Measurements from ENCODE around the gene PIMREG.

The PIMREG gene

GRCh38 chr17:6461792-6462524 is 17.7 kb downstream of the PIMREG start:
- no peak for DNase-seq (ENCODE audit: low read depth in 2 of 2)

GRCh38 chr17:6462692-6463091 is 18.4 kb downstream of the PIMREG start:
- DNase-seq (ENCODE audit: low read depth in 2 of 2), result no peak

- DNase-seq (ENCODE audit: low read depth in 2 of 2), result no peak
These were observed 19.6 kb downstream of the PIMREG start for GRCh38 chr17:6463616-6464445.

GRCh38 chr17:6464446-6465041 is 20.3 kb downstream of the PIMREG start:
- no peak for DNase-seq (ENCODE audit: low read depth in 2 of 2)

- no peak for DNase-seq (ENCODE audit: low read depth in 2 of 2)
These were observed 21.1 kb downstream of the PIMREG start for GRCh38 chr17:6465206-6466003.

GRCh38 chr17:6467567-6467966 is 23.3 kb downstream of the PIMREG start:
- DNase-seq (ENCODE audit: low read depth in 2 of 2), result no peak

- DNase-seq (ENCODE audit: low read depth in 2 of 2), result no peak
These were observed 24.0 kb downstream of the PIMREG start for GRCh38 chr17:6468051-6468790.

- no peak for DNase-seq (ENCODE audit: low read depth in 2 of 2)
These were observed 26.0 kb downstream of the PIMREG start for GRCh38 chr17:6470146-6470718.

- no peak for DNase-seq (ENCODE audit: low read depth in 2 of 2)
These were observed 26.7 kb downstream of the PIMREG start for GRCh38 chr17:6470751-6471521.

GRCh38 chr17:6471531-6472465 is 27.5 kb downstream of the PIMREG start:
- DNase-seq (ENCODE audit: low read depth in 2 of 2), result no peak

GRCh38 chr17:6472517-6472916 is 28.3 kb downstream of the PIMREG start:
- DNase-seq (ENCODE audit: low read depth in 2 of 2), result no peak

GRCh38 chr17:6473128-6473767 is 29.0 kb downstream of the PIMREG start:
- peak; percentile 43 to 56 for DNase-seq (ENCODE audit: low read depth in 2 of 2)

- DNase-seq (ENCODE audit: low read depth in 2 of 2), result no peak
These were observed 30.1 kb downstream of the PIMREG start for GRCh38 chr17:6474376-6474775.

GRCh38 chr17:6474906-6475305 is 30.7 kb downstream of the PIMREG start:
- DNase-seq (ENCODE audit: low read depth in 2 of 2), result no peak

GRCh38 chr17:6475411-6475810 is 31.2 kb downstream of the PIMREG start:
- no peak for DNase-seq (ENCODE audit: low read depth in 2 of 2)

GRCh38 chr17:6476076-6476809 is 32.0 kb downstream of the PIMREG start:
- DNase-seq (ENCODE audit: low read depth in 2 of 2), result no peak

- no peak for DNase-seq (ENCODE audit: low read depth in 2 of 2)
These were observed 32.5 kb downstream of the PIMREG start for GRCh38 chr17:6476810-6477179.

All from stimulated activated CD8-positive, alpha-beta memory T cell treated with anti-CD3 and anti-CD28 coated beads, Interleukin-2, amount 100 ng/mL, for 48 hours (primary cell).